H1 (cell line): ENCODE measurements around the gene SLC1A5. TPM values are rescaled to one million over a fixed set of nuclear protein-coding genes. Genes with fewer than 3 reads are reported as not detected.

ENCODE experiments used
- CTCF ChIA-PET: fragments of 300-600 bp; sonication (Branson Sonifier 250); formaldehyde crosslinking; loops from one replicate; lab custom pipeline; 2021; ENCODE audit not compliant: partially characterized antibody; lab: Charles Lee
- POLR2A ChIA-PET: fragments of 300-600 bp; sonication (Branson Sonifier 250); formaldehyde crosslinking; loops from one replicate; lab custom pipeline; 2021; ENCODE audit warnings: inconsistent platforms; ENCODE audit not compliant: partially characterized antibody; lab: Charles Lee
- DNase-seq, 2 experiments: peaks; one replicate each; pipeline versions ENCODE4 v3.0.0 to v3.0.0-alpha.2; 2010 to 2022; ENCODE audit warnings: low spot score in 2 of 2, low read depth in 1 of 2, mixed read lengths in 1 of 2
- FAIRE-seq: peaks from 2 replicates; lab custom pipeline; 2011; peaks lifted over from hg19 to GRCh38; lab: Jason Lieb, UNC
- H2AFZ ChIP-seq: 2 replicates; pipeline ENCODE4 v1.8.1; 2012; ENCODE audit warnings: low read length, inconsistent platforms
- H2AK5ac ChIP-seq: 2 replicates; pipeline ENCODE4 v1.6.1; 2013; ENCODE audit warnings: low read depth, low read length
- H2BK120ac ChIP-seq: replicated peaks from 2 replicates; pipeline ENCODE3; 2013; ENCODE audit warnings: low read depth, low read length, inconsistent platforms
- H2BK12ac ChIP-seq: 2 replicates; pipeline ENCODE4 v1.6.1; 2013; ENCODE audit warnings: low read depth, low read length
- H2BK15ac ChIP-seq: 2 replicates; pipeline ENCODE4 v1.6.1; 2013; ENCODE audit warnings: low read length
- H2BK20ac ChIP-seq: 2 replicates; pipeline ENCODE4 v1.6.1; 2013; ENCODE audit warnings: low read length
- H2BK5ac ChIP-seq: 2 replicates; pipeline ENCODE4 v1.6.1; 2013; ENCODE audit warnings: low read depth, low read length
- H3K14ac ChIP-seq: 2 replicates; pipeline ENCODE4 v1.6.1; 2013; ENCODE audit warnings: inconsistent platforms; ENCODE audit not compliant: insufficient read length
- H3K18ac ChIP-seq: 2 replicates; pipeline ENCODE4 v1.6.1; 2013; ENCODE audit warnings: low read length; ENCODE audit errors: extremely low read depth
- H3K23ac ChIP-seq: 2 replicates; pipeline ENCODE4 v1.6.1; 2013; ENCODE audit warnings: inconsistent platforms; ENCODE audit not compliant: insufficient read length
- H3K23me2 ChIP-seq: 2 replicates; pipeline ENCODE4 v1.6.1; 2013; ENCODE audit warnings: low read depth, low read length
- H3K27ac ChIP-seq: 2 replicates; pipeline ENCODE4 v1.6.1; 2011; ENCODE audit warnings: low read depth, low read length, inconsistent platforms
- H3K27me3 ChIP-seq, 4 experiments: replicated peaks in 1 of 4; 1 replicate in 1 of 4; 2 replicates in 3 of 4; pipeline versions ENCODE4 v1.6.1 to v1.8.1; 2011 to 2013; ENCODE audit warnings: low read length in 3 of 4, mild to moderate bottlenecking in 3 of 4, inconsistent platforms in 2 of 4, mixed read lengths in 2 of 4, moderate library complexity in 1 of 4; ENCODE audit not compliant: control insufficient read depth in 3 of 4, insufficient read depth in 3 of 4; ENCODE audit errors: extremely low read depth in 1 of 4
- H3K36me3 ChIP-seq, 4 experiments: 2 replicates each; pipeline versions ENCODE4 v1.6.1 to v1.8.1; 2011 to 2013; ENCODE audit warnings: mild to moderate bottlenecking in 4 of 4, low read length in 3 of 4, moderate library complexity in 2 of 4, control low read depth in 1 of 4, inconsistent platforms in 1 of 4; ENCODE audit not compliant: insufficient read depth in 4 of 4, control insufficient read depth in 2 of 4
- H3K4ac ChIP-seq: replicated peaks from 2 replicates; pipeline ENCODE3; 2013; ENCODE audit warnings: low read length, low read depth, mixed read lengths, inconsistent platforms; ENCODE audit not compliant: insufficient read length
- H3K4me1 ChIP-seq, 4 experiments: replicated peaks in 1 of 4; 1 replicate in 1 of 4; 2 replicates in 3 of 4; pipeline versions ENCODE4 v1.6.1 to v1.8.1; 2011 to 2013; ENCODE audit warnings: low read length in 3 of 4, inconsistent platforms in 2 of 4, mixed read lengths in 1 of 4; ENCODE audit not compliant: insufficient read depth in 4 of 4, control insufficient read depth in 3 of 4
- H3K4me2 ChIP-seq, 2 experiments: 2 replicates each; pipeline versions ENCODE4 v1.6.1 to v1.8.1; 2011 to 2013; ENCODE audit warnings: low read depth in 2 of 2, low read length in 2 of 2, control low read depth in 1 of 2, inconsistent platforms in 1 of 2, mild to moderate bottlenecking in 1 of 2; ENCODE audit not compliant: insufficient read depth in 1 of 2
- H3K4me3 ChIP-seq, 4 experiments: fragments of 200-600, 300-600 bp in 1 of 4; sonication (generic), shearing (Covaris generic), sonication (Bioruptor Twin) in 1 of 4; 2 replicates each; pipeline versions ENCODE4 v1.5.1 to v1.8.1; 2011 to 2016; ENCODE audit warnings: low read length in 4 of 4, low read depth in 3 of 4, control low read depth in 2 of 4, inconsistent platforms in 2 of 4, mild to moderate bottlenecking in 2 of 4, mixed read lengths in 1 of 4, moderate library complexity in 1 of 4; ENCODE audit not compliant: insufficient read depth in 2 of 4; ENCODE audit errors: extremely low read depth in 1 of 4
- H3K56ac ChIP-seq: replicated peaks from 2 replicates; pipeline ENCODE3; 2013; ENCODE audit warnings: low read depth, mild to moderate bottlenecking, mixed read lengths, low read length, inconsistent platforms; ENCODE audit not compliant: insufficient read length
- H3K79me1 ChIP-seq: 2 replicates; pipeline ENCODE4 v1.6.1; 2013; ENCODE audit warnings: low read depth, low read length, control low read depth
- H3K79me2 ChIP-seq, 2 experiments: 2 replicates each; pipeline versions ENCODE4 v1.6.1 to v1.8.1; 2012 to 2013; ENCODE audit warnings: low read length in 2 of 2, mild to moderate bottlenecking in 2 of 2, inconsistent platforms in 1 of 2; ENCODE audit not compliant: insufficient read depth in 2 of 2, control insufficient read depth in 1 of 2
- H3K9ac ChIP-seq, 4 experiments: replicated peaks in 1 of 4; 1 replicate in 1 of 4; 2 replicates in 3 of 4; pipeline versions ENCODE4 v1.6.1 to v1.8.1; 2011 to 2013; ENCODE audit warnings: low read depth in 3 of 4, low read length in 3 of 4, control low read depth in 2 of 4, mild to moderate bottlenecking in 2 of 4, moderate library complexity in 2 of 4, inconsistent platforms in 1 of 4; ENCODE audit errors: extremely low read depth in 1 of 4
- H3K9me3 ChIP-seq, 2 experiments: 2 replicates each; pipeline versions ENCODE4 v1.6.1 to v1.8.1; 2012 to 2013; ENCODE audit warnings: mild to moderate bottlenecking in 2 of 2, moderate library complexity in 2 of 2, control low read depth in 1 of 2, inconsistent platforms in 1 of 2, low read depth in 1 of 2, low read length in 1 of 2, mixed read lengths in 1 of 2; ENCODE audit not compliant: insufficient read depth in 2 of 2
- H4K20me1 ChIP-seq, 2 experiments: replicated peaks in 1 of 2; 2 replicates each; pipeline versions ENCODE3 to v1.8.1; 2011 to 2013; ENCODE audit warnings: inconsistent platforms in 2 of 2, low read length in 2 of 2, mild to moderate bottlenecking in 1 of 2; ENCODE audit not compliant: insufficient read depth in 2 of 2, control insufficient read depth in 1 of 2
- H4K5ac ChIP-seq: 2 replicates; pipeline ENCODE4 v1.6.1; 2013; ENCODE audit warnings: low read length, low read depth, mixed read lengths, inconsistent platforms; ENCODE audit not compliant: insufficient read length
- H4K8ac ChIP-seq: 2 replicates; pipeline ENCODE4 v1.8.0; 2013; ENCODE audit warnings: mild to moderate bottlenecking, moderate library complexity, low read length, inconsistent platforms; ENCODE audit not compliant: insufficient read depth; ENCODE audit errors: extremely low read depth
- H4K91ac ChIP-seq: replicated peaks from 2 replicates; pipeline ENCODE3; 2013; ENCODE audit warnings: low read length, mixed read lengths, inconsistent platforms; ENCODE audit not compliant: insufficient read length
- TAF7 ChIP-seq: optimal IDR thresholded peaks from 2 replicates; pipeline ENCODE3; 2011; ENCODE audit warnings: low read depth, mild to moderate bottlenecking, inconsistent platforms, low read length, moderate library complexity, borderline replicate concordance
- WGBS, 2 experiments: shearing (Covaris generic) in 1 of 2; methylation state at CpG; one replicate each; pipeline versions ENCODE4 v1.1.6 to v1.1.7; 2013 to 2015; ENCODE audit warnings: low lambda C conversion rate in 2 of 2, mixed read lengths in 2 of 2, inconsistent platforms in 1 of 2, low coverage in 1 of 2, missing lambda C conversion rate in 1 of 2; ENCODE audit not compliant: insufficient replicate concordance in 2 of 2, insufficient coverage in 1 of 2, insufficient read length in 1 of 2; ENCODE audit errors: extremely low coverage in 1 of 2, missing lambda C conversion rate in 1 of 2; 5-methylcytosine and 5-hydroxymethylcytosine counted together
- long read RNA-seq, 2 experiments: library from RNA in 1 of 2; library from capped mRNA in 1 of 2; stranded (forward); transcript quantifications; one replicate each; pipeline ENCODE4 v2.0.0, GENCODE V29; 2021; ENCODE audit warnings: inconsistent platforms in 1 of 2
- polyA minus RNA-seq, 3 experiments: library from RNA; depleted of rRNA, polyadenylated mRNA; stranded (reverse); fragments of >200 nt; gene quantifications; 1 replicate in 2 of 3; 2 replicates in 1 of 3; pipeline ENCODE4 v1.2.3, GENCODE V29; 2011
- polyA plus RNA-seq, 7 experiments: library from polyadenylated mRNA; depleted of rRNA in 3 of 7; stranded (reverse) in 5 of 7; unstranded in 2 of 7; fragments of >200 nt in 5 of 7; fragments of 200-250 nt in 2 of 7; gene quantifications; 1 replicate in 5 of 7; 2 replicates in 1 of 7; 4 replicates in 1 of 7; pipeline versions ENCODE4 v1.2.1 to v1.2.3, GENCODE V29; 2011 to 2013; ENCODE audit warnings: missing spikeins in 2 of 7, mixed read lengths in 2 of 7
- total RNA-seq: library from RNA; stranded (reverse); fragmentation: NEBNext Ultra II Directional; extraction: Animal tissue kit (Norgen Biotek cat#: 25700); gene quantifications from 2 replicates; pipeline ENCODE4 v1.2.1, GENCODE V29; 2021

SLC1A5 gene
- 290 and 291 TPM in 2 replicates for total RNA-seq
- 351 and 475 TPM in 2 replicates for polyA plus RNA-seq (2011; rRNA removed)
- 305 TPM for polyA plus RNA-seq (2011; cell fraction: cytosol; rRNA removed)
- 293 TPM for polyA plus RNA-seq (2011; cell fraction: nucleus; rRNA removed)
- polyA plus RNA-seq (2012, experiment 1 of 2), result 192 to 294 TPM (median 290 TPM) in 4 replicates
- 364 TPM for polyA plus RNA-seq (2012, experiment 2 of 2)
- 328 TPM for polyA plus RNA-seq (2013, experiment 1 of 2)
- 322 TPM for polyA plus RNA-seq (2013, experiment 2 of 2)
- polyA minus RNA-seq (2011; rRNA and poly(A)+ RNA removed), result 271 and 323 TPM in 2 replicates
- 153 TPM for polyA minus RNA-seq (2011; cell fraction: cytosol; rRNA and poly(A)+ RNA removed)
- 89.0 TPM for polyA minus RNA-seq (2011; cell fraction: nucleus; rRNA and poly(A)+ RNA removed)
- long read RNA-seq, experiment 1, transcript SLC1A5-203 (8 exons, 2,882 nt), result major isoform, 166 of 369 reads
- long read RNA-seq, experiment 1, transcript SLC1A5-205 (7 exons, 2,031 nt), result minor isoform, 8 of 369 reads
- long read RNA-seq, experiment 1, partial matches to known transcripts, result 167 of 369 reads
- long read RNA-seq, experiment 1, other reads (novel, unspliced or antisense), result 27 of 369 reads
- long read RNA-seq, experiment 2, partial matches to known transcripts, result 6 of 11 reads
- long read RNA-seq, experiment 2, other reads (novel, unspliced or antisense), result 0 of 11 reads

GRCh38 chr19:46788262-46788967 lies at the start of gene SLC1A5:
TSS of gene SLC1A5 (minus strand) at chr19:46788594. CDS start at chr19:46787965, 629 bp downstream.
- Histone ChIP-seq H3K79me1 (peaks cover 2% of the 10 kb centered on the region; the same call in 1 of the 2 replicates), H3K18ac (peak within 1 kb of the TSS; percentile 95), H4K8ac (no peak within 1 kb of the TSS; the same call in none of the 2 replicates), H2AK5ac (no peak within 1 kb of the TSS; the same call in 1 of the 2 replicates), H3K4me2 (peak within 1 kb of the TSS; percentile 87 to 98), H2BK120ac (peak within 1 kb of the TSS; percentile 64), H3K23me2 (peaks cover 15% of the 10 kb centered on the region), H2BK20ac (0 out of 2 replicates have a peak within 1 kb of the TSS, but pooled peaks have one; percentile 43), H2BK12ac (peak within 1 kb of the TSS; percentile 75), H4K5ac (peak within 1 kb of the TSS; percentile 47), H4K91ac (peak within 1 kb of the TSS; percentile 57), H3K27me3 (no peaks in the 10 kb centered on the region; a peak in 1 of 7 replicates), H3K4ac (peak within 1 kb of the TSS; percentile 53), H3K4me3 (peak within 1 kb of the TSS; percentile 78 to 96 (median 90)), H2AFZ (no peak within 1 kb of the TSS; the same call in 1 of the 2 replicates), H3K14ac (no peak within 1 kb of the TSS), H3K79me2 (peaks cover 29 to 50% of the 10 kb centered on the region in 2 experiments), H3K56ac (peak within 1 kb of the TSS; percentile 67), H3K23ac (no peak within 1 kb of the TSS), H4K20me1 (peaks cover 8 to 23% of the 10 kb centered on the region in 2 experiments), H3K27ac (peak within 1 kb of the TSS; percentile 77; the same call in 1 of the 2 replicates), H3K36me3 (peaks cover 4 to 22% (median 10%) of the 10 kb centered on the region in 4 experiments; a peak in 7 of 8 replicates), H3K4me1 (peaks cover 6 to 17% (median 10%) of the 10 kb centered on the region in 4 experiments; a peak in 6 of 7 replicates), H3K9me3 (no peaks in the 10 kb centered on the region), H3K9ac (peak within 1 kb of the TSS; percentile 82 to 93 (median 86)), H2BK15ac (peak within 1 kb of the TSS; percentile 90; the same call in 1 of the 2 replicates), H2BK5ac (peak within 1 kb of the TSS; percentile 62)
- FAIRE-seq (no peak), DNase-seq (peak; percentile 95 to 99)
- WGBS, 2 experiments, result 3% methylated on average over 45 of the region's 46 CpGs; no CpG with 5 or more reads in 1 of the 2 experiments
- ChIA-PET POLR2A (interaction anchor here (0.6 to 18.4 kb wide), 42 partner anchors 9 to 369 kb away, joined by 3 to 333 read pairs (median 6); partner anchors contain the start of genes AP2S1, ARHGAP35 and DACT3), CTCF (interaction anchor here (1.4 to 2.4 kb wide), 4 partner anchors 21 to 202 kb away, joined by 5 to 8 read pairs (median 7); no protein-coding TSS in a partner anchor)
- peak; percentile 99 for TF ChIP-seq TAF7
